Measurements from ENCODE around the gene WNT2. TPM values are rescaled to one million over a fixed set of nuclear protein-coding genes. Genes with fewer than 3 reads are reported as not detected.

WNT2 gene
- total and polyA plus RNA-seq, 2 donors (not counting 1 experiment from before 2014, with no cell fraction given), result 1.7 to 14.5 TPM

GRCh38 chr7:117362294-117362888 lies 39.5 kb upstream of the WNT2 start:
- Histone ChIP-seq H3K4me3 (replicated peaks in 1 of 4; ENCODE audit: control extremely low read depth in 1 of 4, insufficient read depth in 1 of 4, low read depth in 3 of 4, low read length in 4 of 4) (no peak overlapping the region), H3K9me3 (ENCODE audit: control insufficient read depth, insufficient read depth, low read depth, low read length) (no peaks in the 10 kb centered on the region), H3K9ac (ENCODE audit: insufficient read depth, low read length) (no peak overlapping the region), H3K79me2 (ENCODE audit: control insufficient read depth, insufficient read depth, low read length) (no peaks in the 10 kb centered on the region), H3K4me2 (ENCODE audit: extremely low read depth, insufficient read depth, low read length) (no peak overlapping the region), H3K4me1 (ENCODE audit: control insufficient read depth, extremely low read depth, insufficient read depth, low read length) (no peaks in the 10 kb centered on the region), H3K27me3 (ENCODE audit: control insufficient read depth, insufficient read depth, low read length) (no peaks in the 10 kb centered on the region), H3K36me3 (ENCODE audit: control insufficient read depth, insufficient read depth, low read length) (no peaks in the 10 kb centered on the region), H3K27ac (ENCODE audit: insufficient read depth, low read length) (no peak overlapping the region), H4K20me1 (ENCODE audit: control insufficient read depth, extremely low read depth, insufficient read depth, low read length) (no peaks in the 10 kb centered on the region), H2AFZ (ENCODE audit: low read length) (no peak overlapping the region)
- no peak for DNase-seq (ENCODE audit: low read depth in 2 of 2)
- no peak for TF ChIP-seq EZH2 (IDR thresholded peaks at IDR 0.05; ENCODE audit: low read length, missing control alignments)
- TF ChIP-seq, protein P1, sequence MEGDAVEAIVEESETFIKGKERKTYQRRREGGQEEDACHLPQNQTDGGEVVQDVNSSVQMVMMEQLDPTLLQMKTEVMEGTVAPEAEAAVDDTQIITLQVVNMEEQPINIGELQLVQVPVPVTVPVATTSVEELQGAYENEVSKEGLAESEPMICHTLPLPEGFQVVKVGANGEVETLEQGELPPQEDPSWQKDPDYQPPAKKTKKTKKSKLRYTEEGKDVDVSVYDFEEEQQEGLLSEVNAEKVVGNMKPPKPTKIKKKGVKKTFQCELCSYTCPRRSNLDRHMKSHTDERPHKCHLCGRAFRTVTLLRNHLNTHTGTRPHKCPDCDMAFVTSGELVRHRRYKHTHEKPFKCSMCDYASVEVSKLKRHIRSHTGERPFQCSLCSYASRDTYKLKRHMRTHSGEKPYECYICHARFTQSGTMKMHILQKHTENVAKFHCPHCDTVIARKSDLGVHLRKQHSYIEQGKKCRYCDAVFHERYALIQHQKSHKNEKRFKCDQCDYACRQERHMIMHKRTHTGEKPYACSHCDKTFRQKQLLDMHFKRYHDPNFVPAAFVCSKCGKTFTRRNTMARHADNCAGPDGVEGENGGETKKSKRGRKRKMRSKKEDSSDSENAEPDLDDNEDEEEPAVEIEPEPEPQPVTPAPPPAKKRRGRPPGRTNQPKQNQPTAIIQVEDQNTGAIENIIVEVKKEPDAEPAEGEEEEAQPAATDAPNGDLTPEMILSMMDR (conservative IDR thresholded peaks at IDR 0.05 in 1 of 2, IDR thresholded peaks at IDR 0.05 in 1 of 2; ENCODE audit: low read depth in 1 of 2, low read length in 2 of 2), result no peak

- Histone ChIP-seq H3K4me1 (ENCODE audit: control insufficient read depth, extremely low read depth, insufficient read depth, low read length) (no peaks in the 10 kb centered on the region), H3K36me3 (ENCODE audit: control insufficient read depth, insufficient read depth, low read length) (no peaks in the 10 kb centered on the region), H3K79me2 (ENCODE audit: control insufficient read depth, insufficient read depth, low read length) (no peaks in the 10 kb centered on the region), H2AFZ (ENCODE audit: low read length) (no peak overlapping the region), H3K4me2 (ENCODE audit: extremely low read depth, insufficient read depth, low read length) (no peak overlapping the region), H3K27me3 (ENCODE audit: control insufficient read depth, insufficient read depth, low read length) (peaks cover 5% of the 10 kb centered on the region), H3K4me3 (replicated peaks in 1 of 4; ENCODE audit: control extremely low read depth in 1 of 4, insufficient read depth in 1 of 4, low read depth in 3 of 4, low read length in 4 of 4) (no peak overlapping the region), H3K9ac (ENCODE audit: insufficient read depth, low read length) (no peak overlapping the region), H3K27ac (ENCODE audit: insufficient read depth, low read length) (no peak overlapping the region), H3K9me3 (ENCODE audit: control insufficient read depth, insufficient read depth, low read depth, low read length) (no peaks in the 10 kb centered on the region), H4K20me1 (ENCODE audit: control insufficient read depth, extremely low read depth, insufficient read depth, low read length) (no peaks in the 10 kb centered on the region)
- no peak for DNase-seq (ENCODE audit: low read depth in 2 of 2)
- TF ChIP-seq EZH2 (IDR thresholded peaks at IDR 0.05; ENCODE audit: low read length, missing control alignments), result no peak
- TF ChIP-seq, protein P1 (conservative IDR thresholded peaks at IDR 0.05 in 1 of 2, IDR thresholded peaks at IDR 0.05 in 1 of 2; ENCODE audit: low read depth in 1 of 2, low read length in 2 of 2), result no peak
Observed at GRCh38 chr7:117350027-117350426, 27.2 kb upstream of the WNT2 start.

GRCh38 chr7:117349570-117349969 lies 26.7 kb upstream of the WNT2 start:
- Histone ChIP-seq H3K4me3 (replicated peaks in 1 of 4; ENCODE audit: control extremely low read depth in 1 of 4, insufficient read depth in 1 of 4, low read depth in 3 of 4, low read length in 4 of 4) (no peak overlapping the region), H3K27me3 (ENCODE audit: control insufficient read depth, insufficient read depth, low read length) (peaks cover 5% of the 10 kb centered on the region), H3K4me1 (ENCODE audit: control insufficient read depth, extremely low read depth, insufficient read depth, low read length) (no peaks in the 10 kb centered on the region), H2AFZ (ENCODE audit: low read length) (no peak overlapping the region), H3K4me2 (ENCODE audit: extremely low read depth, insufficient read depth, low read length) (no peak overlapping the region), H3K36me3 (ENCODE audit: control insufficient read depth, insufficient read depth, low read length) (no peaks in the 10 kb centered on the region), H3K27ac (ENCODE audit: insufficient read depth, low read length) (no peak overlapping the region), H3K9ac (ENCODE audit: insufficient read depth, low read length) (no peak overlapping the region), H4K20me1 (ENCODE audit: control insufficient read depth, extremely low read depth, insufficient read depth, low read length) (no peaks in the 10 kb centered on the region), H3K9me3 (ENCODE audit: control insufficient read depth, insufficient read depth, low read depth, low read length) (no peaks in the 10 kb centered on the region), H3K79me2 (ENCODE audit: control insufficient read depth, insufficient read depth, low read length) (no peaks in the 10 kb centered on the region)
- TF ChIP-seq, protein P1 (conservative IDR thresholded peaks at IDR 0.05 in 1 of 2, IDR thresholded peaks at IDR 0.05 in 1 of 2; ENCODE audit: low read depth in 1 of 2, low read length in 2 of 2), result no peak
- TF ChIP-seq EZH2 (IDR thresholded peaks at IDR 0.05; ENCODE audit: low read length, missing control alignments), result no peak
- DNase-seq (ENCODE audit: low read depth in 2 of 2), result no peak

All from fibroblast of lung (primary cell).